ENCODE measurements around the gene DDX42. TPM values are rescaled to one million over a fixed set of nuclear protein-coding genes. Genes with fewer than 3 reads are reported as not detected.
A peak's percentile ranks its signal among the peaks of the same experiment; 100 is the strongest.

The DDX42 gene
- total and polyA plus RNA-seq, 9 donors, result 72.5 to 138 (median 104) TPM

GRCh38 chr17:63838631-63839171 is 64.7 kb downstream of the DDX42 start:
- peak; percentile 41 for TF ChIP-seq EP300 (IDR thresholded peaks at IDR 0.05)
- no peak for TF ChIP-seq POLR2A (IDR thresholded peaks at IDR 0.05)
- peak; percentile 79 to 96 (median 94) for DNase-seq
- Histone ChIP-seq H3K4me3 (peak overlapping the region; percentile 6), H3K27ac (no peak overlapping the region), H3K4me1 (ENCODE audit: insufficient read depth) (peaks cover 24% of the 10 kb centered on the region), H3K36me3 (no peaks in the 10 kb centered on the region), H3K9me3 (no peaks in the 10 kb centered on the region), H3K27me3 (no peaks in the 10 kb centered on the region)
- intact Hi-C loops (cut with DNase I), result loop anchor here in 1 of 4 donors (10.0 kb wide), 1 partner anchor 64 kb away; the partner anchor contains the start of genes CCDC47 and DDX42
- 18 to 31% (median 20%) methylated on average over 7 of the region's 7 CpGs for WGBS, 3 donors

- Histone ChIP-seq H3K9me3 (no peaks in the 10 kb centered on the region), H3K4me3 (peak overlapping the region; percentile 100), H3K4me1 (ENCODE audit: insufficient read depth) (peaks cover 25% of the 10 kb centered on the region), H3K36me3 (no peaks in the 10 kb centered on the region), H3K27ac (peak overlapping the region in 1 of 2 donors; percentile 72), H3K27me3 (no peaks in the 10 kb centered on the region)
- intact Hi-C loops (cut with DNase I), result no loop called here
- TF ChIP-seq CTCF (IDR thresholded peaks at IDR 0.05), result no peak
- TF ChIP-seq POLR2A (IDR thresholded peaks at IDR 0.05), result no peak
- TF ChIP-seq EP300 (IDR thresholded peaks at IDR 0.05), result no peak
- WGBS, 3 donors, result 19 to 25% (median 24%) methylated on average over 4 of the region's 4 CpGs
- DNase-seq, result peak in 3 of 5 donors; percentile 28 to 57 (median 38)
Observed at GRCh38 chr17:63840591-63841349, 66.8 kb downstream of the DDX42 start.

GRCh38 chr17:63841350-63842172 is 67.6 kb downstream of the DDX42 start:
- Histone ChIP-seq H3K9me3 (no peaks in the 10 kb centered on the region), H3K4me1 (ENCODE audit: insufficient read depth) (peaks cover 25% of the 10 kb centered on the region), H3K4me3 (peak overlapping the region; percentile 100), H3K27me3 (no peaks in the 10 kb centered on the region), H3K36me3 (no peaks in the 10 kb centered on the region), H3K27ac (peak overlapping the region; percentile 72 to 88)
- DNase-seq, result peak; percentile 60 to 75 (median 72)
- intact Hi-C loops (cut with DNase I), result loop anchor here in 1 of 4 donors (2.0 kb wide), 1 partner anchor 15 kb away; the partner anchor contains the start of genes FTSJ3 and PSMC5
- WGBS, 3 donors, result 2 to 4% (median 3%) methylated on average over 23 to 26 of the region's 26 CpGs
- TF ChIP-seq POLR2A (IDR thresholded peaks at IDR 0.05) (no peak), EP300 (IDR thresholded peaks at IDR 0.05) (no peak), CTCF (IDR thresholded peaks at IDR 0.05) (no peak)

GRCh38 chr17:63842173-63842539 is 68.2 kb downstream of the DDX42 start:
- intact Hi-C loops (cut with DNase I), result loop anchor here in 1 of 4 donors (2.0 kb wide), 1 partner anchor 15 kb away; the partner anchor contains the start of genes FTSJ3 and PSMC5
- 0% methylated on average over 29 to 36 of the region's 36 CpGs for WGBS, 3 donors

More at GRCh38 chr17:63842173-63842539, 68.2 kb downstream of the DDX42 start:
- peak in 3 of 5 donors; percentile 48 to 59 (median 50) for DNase-seq
- peak overlapping the region; percentile 72 to 88 for H3K27ac ChIP-seq
- TF ChIP-seq EP300 (IDR thresholded peaks at IDR 0.05), result no peak
- TF ChIP-seq CTCF (IDR thresholded peaks at IDR 0.05), result no peak
- TF ChIP-seq POLR2A (IDR thresholded peaks at IDR 0.05), result no peak
- no peaks in the 10 kb centered on the region for H3K36me3 ChIP-seq
- H3K9me3 ChIP-seq, result no peaks in the 10 kb centered on the region
- no peaks in the 10 kb centered on the region for H3K27me3 ChIP-seq
- H3K4me3 ChIP-seq, result peak overlapping the region; percentile 100
- peaks cover 25% of the 10 kb centered on the region for H3K4me1 ChIP-seq (ENCODE audit: insufficient read depth)
